ENCODE measurements around the gene TMEM255A.

DNA sequence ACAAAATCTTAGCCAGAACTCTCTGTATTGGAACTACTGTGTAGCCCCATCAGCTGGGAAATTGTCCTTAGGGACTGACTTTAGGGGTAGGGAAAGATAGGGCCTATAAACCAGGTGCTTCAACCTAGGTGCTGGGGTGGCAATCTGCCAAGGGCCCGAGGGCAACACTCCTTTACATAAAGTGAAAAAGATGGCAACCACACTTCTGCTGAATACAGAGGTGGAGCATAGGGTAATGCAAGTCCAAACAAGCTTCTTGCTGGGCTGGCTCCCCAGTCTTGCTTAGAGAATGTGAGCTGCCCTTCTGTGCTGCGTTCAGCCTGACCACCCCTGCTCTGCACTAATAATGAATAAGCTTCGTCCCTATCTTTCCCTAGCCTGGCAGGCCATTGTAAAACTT lies 50.9 kb downstream of the TMEM255A start:
- TF ChIP-seq CTCF (IDR thresholded peaks at IDR 0.05; ENCODE audit: insufficient read depth, low read length) (no peak), POLR2AphosphoS5 (IDR thresholded peaks at IDR 0.05; ENCODE audit: low read depth) (no peak), REST (IDR thresholded peaks at IDR 0.05; ENCODE audit: insufficient replicate concordance, low read depth) (no peak), GABPA (IDR thresholded peaks at IDR 0.05; ENCODE audit: low read depth) (no peak)
